GM20431 (cell line): Measurements from ENCODE around the gene POLG.

Experiments
- in situ Hi-C: fragments of 300-500 bp; cut with MseI, MboI; formaldehyde crosslinking; loops from one replicate; pipeline ENCODE4 v1.15.0; 2020; ENCODE audit warnings: low sequenced_read_pairs; ENCODE audit not compliant: unreplicated experiment

POLG gene

GRCh38 chr15:89358755-89359439 is 24.3 kb upstream of the POLG start:
- in situ Hi-C loops = no loop called here

DNA sequence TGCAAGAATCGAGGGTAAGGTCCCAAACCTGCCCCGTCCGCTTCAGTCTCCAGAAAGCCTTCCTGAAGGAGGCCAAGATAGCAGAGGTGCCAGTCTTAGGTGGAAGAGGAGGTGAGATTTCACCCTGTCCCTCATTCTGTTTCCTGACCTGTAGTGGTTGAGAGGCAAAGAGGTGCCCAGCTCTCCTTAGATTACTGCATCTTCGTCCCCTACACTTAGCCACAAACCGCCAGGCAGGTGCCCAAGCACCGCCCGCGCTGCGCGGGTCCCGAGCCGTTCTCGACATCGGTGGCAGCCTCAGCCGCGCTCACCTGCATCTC is 23.8 kb upstream of the POLG start:
- in situ Hi-C loops = no loop called here

- in situ Hi-C loops = no loop called here
Observed at GRCh38 chr15:89356634-89357298, 22.1 kb upstream of the POLG start.

GRCh38 chr15:89353991-89354390 is 19.4 kb upstream of the POLG start:
- in situ Hi-C loops = no loop called here

DNA sequence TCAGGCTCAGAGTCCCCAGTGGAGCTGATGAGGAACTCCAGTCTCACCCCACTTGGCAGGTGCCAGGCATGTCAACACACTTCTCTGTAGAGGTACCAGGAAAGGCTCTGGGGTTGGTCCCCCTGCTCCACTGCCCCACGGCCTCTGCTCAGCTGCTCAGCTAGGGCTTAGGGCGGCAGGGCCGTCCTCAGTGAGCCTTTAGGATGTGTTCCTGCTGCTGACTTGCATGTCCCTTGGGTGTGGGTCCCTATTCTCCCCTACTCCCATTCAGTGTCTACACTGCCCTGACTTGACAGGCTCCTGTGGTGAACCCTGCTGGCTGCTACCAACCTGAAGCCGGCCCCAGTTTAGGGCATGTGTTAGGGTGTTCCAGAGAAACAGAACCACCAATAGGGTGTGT is 17.9 kb upstream of the POLG start:
- in situ Hi-C loops = no loop called here

DNA sequence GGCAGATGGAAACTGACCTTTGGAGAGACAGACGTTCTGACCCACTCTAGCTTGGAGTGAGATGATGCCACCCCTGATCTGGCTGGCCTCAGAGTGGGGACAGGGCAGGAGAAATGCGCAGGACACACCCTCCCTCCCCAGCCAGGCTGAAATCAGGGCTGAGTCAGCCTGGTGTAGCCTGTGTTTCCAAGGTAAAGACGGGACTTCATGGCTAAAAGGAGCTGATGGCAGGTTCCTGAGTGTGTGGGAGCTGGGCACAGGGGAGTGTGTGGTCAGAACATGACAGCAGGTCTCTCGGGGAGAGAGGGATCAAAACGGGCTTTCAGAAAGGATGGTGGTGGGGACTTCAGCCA is 14.6 kb upstream of the POLG start:
- in situ Hi-C loops = no loop called here

- in situ Hi-C loops = no loop called here
Observed at GRCh38 chr15:89346516-89347231, 12.1 kb upstream of the POLG start.

GRCh38 chr15:89345248-89345647 is 10.6 kb upstream of the POLG start:
- in situ Hi-C loops = no loop called here

- in situ Hi-C loops = no loop called here
Observed at GRCh38 chr15:89342840-89343239, 8.2 kb upstream of the POLG start.

DNA sequence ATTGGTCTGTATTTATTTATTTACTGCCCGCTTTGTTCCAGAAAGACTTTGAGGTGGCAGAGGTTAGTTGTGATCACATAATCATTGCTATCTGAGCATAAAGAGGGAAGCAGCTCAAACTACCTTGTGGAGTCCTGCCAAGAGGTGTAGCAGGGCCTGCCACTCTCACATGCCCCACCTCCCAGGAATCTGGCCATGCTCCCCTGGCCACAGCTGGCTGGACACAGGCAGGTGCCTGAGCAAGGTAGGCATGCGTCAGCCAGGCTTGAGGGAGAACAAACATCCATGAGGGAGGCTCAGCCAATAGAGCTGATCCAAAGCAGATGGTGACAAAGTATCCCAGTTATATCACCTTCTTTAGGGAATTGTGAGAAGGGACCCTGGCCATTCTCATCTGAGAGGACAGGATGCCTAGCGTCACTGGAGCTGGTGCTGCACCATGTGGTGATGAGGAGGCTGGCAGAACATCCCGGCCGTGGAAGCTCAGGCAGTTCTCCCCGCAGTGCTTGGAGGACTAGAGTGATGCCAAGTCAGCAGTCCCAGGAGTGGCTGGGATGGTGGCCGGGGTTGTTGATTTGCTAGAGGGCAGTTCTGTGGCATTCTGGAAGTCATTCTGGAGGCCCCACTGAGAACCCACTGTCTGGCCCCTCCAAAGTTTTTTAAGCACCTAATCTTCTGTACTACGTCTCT is 6.8 kb upstream of the POLG start:
- in situ Hi-C loops = no loop called here

DNA sequence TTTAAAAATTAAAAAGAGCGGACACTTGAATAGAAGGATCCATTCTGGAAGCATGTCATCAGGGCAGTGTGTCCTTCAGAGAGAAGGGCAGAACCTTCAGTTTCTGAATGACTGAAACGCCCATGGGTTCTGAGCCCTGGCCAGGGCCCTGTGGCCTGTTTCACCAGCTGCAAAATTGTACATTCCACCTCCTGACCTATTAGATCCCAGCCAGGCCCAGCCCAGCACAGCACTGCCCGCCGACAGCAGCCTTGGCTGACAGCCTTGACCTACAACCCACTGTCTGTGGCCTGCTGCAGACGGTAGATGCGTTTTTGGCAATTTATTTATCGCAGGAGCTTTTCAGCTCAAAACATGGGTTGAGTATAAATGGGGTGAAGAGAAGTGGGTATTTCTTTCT is 5.9 kb upstream of the POLG start:
- in situ Hi-C loops = no loop called here

- in situ Hi-C loops = no loop called here
Observed at GRCh38 chr15:89338036-89338435, 3.4 kb upstream of the POLG start.

DNA sequence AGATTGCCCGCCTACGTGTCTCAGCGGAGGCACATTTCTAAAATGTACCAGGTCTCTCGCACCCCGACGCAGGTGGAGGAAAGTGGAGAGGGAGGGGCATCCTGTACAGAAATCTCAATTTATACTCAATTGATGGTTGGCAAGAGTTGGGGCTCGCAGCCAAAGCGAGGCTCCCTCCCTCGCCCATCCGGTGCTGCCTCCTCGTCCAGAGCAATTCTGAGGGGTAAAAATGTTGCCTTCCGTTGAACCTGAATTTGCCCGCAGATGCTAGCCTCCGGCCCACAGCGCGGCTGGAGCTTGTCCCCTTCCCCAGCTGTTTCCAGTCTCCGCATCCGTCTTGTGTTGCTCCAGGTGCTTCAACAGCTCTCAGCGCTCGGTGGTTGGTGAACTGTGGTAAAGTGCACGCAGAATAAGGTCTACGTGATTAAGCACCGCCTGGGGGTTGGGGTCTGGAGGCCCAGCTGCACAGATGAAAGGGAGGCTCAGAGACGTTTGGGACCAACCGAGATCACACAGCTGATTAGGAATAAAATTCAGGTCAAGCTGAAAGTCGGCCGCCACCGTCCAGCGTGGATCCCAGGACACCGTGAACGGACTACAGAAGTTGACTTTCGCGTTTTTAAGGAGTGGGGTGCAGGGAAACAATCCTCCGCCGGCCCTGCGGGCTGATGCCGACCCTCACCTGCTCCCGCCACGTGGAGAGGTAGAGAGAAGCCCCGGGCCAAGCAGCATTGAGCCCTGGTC is 846 bp upstream of the POLG start:
- in situ Hi-C loops = no loop called here

DNA sequence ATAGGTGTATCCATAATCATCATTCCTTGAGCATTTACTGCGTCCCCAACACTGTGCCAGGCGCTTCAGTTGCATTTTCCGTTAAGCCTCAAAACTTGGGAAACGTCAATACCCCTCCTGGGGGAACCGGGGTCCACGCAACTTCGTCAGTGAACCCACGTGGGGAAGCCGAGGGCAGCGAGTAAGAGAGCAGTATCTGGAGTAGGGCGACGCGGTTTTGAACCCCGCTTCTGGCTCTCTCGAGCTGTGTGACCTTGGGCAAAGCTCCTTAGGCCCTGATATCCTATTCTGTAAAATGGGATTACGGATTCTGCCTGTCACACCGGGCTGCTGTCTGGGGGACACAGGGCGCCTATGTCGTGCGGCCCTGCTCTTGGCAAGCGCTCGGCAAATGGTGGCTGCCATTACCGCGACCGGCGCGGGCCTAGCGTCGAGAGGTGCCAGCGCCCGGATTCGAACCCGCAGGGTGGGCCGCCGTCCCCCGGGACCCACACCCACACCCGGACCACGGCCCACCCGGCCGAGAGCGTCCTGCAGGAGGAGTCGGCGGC is 590 bp downstream of the POLG start:
- in situ Hi-C loops = no loop called here

- in situ Hi-C loops = no loop called here
Observed at GRCh38 chr15:89333011-89333860, 1.4 kb downstream of the POLG start.

- in situ Hi-C loops = no loop called here
Observed at GRCh38 chr15:89332446-89332845, 2.2 kb downstream of the POLG start.

DNA sequence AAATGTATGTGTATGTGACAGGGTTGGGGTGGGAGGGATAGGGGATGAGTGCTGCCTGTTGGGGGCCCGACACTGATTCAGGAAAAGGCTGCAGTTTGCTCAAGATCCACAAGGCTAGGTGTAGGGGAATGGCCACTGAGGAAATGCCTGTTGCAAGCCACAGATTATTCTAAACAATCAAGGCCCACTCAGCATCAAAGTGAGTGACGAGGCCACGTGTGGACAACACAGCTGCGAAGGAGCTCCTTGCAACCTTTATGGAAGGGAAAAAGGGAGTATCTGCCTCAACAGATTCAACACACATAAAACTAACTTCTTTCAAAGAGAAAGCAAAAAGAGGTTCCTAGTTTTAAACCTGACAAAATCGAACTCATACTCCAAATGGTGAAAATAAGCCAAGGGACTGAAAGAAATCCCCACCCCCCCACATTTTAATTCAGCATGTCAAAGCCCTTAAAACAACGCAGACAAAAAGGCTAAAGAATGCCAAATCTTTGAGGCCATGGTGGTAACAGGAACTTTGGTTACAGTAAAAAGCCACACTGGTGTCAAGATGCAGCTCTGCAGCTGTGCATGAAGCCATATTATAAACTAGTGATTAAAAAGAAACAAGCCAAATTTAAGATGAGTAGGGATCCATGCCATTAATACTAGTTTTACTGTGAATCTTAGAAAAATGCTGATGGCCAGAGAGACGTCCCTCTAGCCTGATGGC is 3.6 kb downstream of the POLG start:
- in situ Hi-C loops = no loop called here

GRCh38 chr15:89330119-89330518 is 4.5 kb downstream of the POLG start:
- in situ Hi-C loops = no loop called here
